COLO829 (cell line): ENCODE measurements around the gene KAT8.
"Not testable (repeated sequence)": the region's sequence is repeated elsewhere in the genome, so short reads cannot be mapped to it uniquely, and the experiment has no call there.

Source experiments
- DNase-seq: peaks from one replicate; pipeline ENCODE4 v3.0.0; 2012; ENCODE audit warnings: low spot score

The KAT8 gene

GRCh38 chr16:31083981-31084380 lies 33.5 kb upstream of the KAT8 start:
- no peak for DNase-seq

GRCh38 chr16:31084584-31085302 lies 32.7 kb upstream of the KAT8 start:
- DNase-seq = no peak

- no peak for DNase-seq
Observed at GRCh38 chr16:31085411-31085810, 32.1 kb upstream of the KAT8 start.

- DNase-seq = no peak
Observed at GRCh38 chr16:31085873-31086628, 31.4 kb upstream of the KAT8 start.

- DNase-seq = no peak
Observed at GRCh38 chr16:31086629-31086906, 30.9 kb upstream of the KAT8 start.

GRCh38 chr16:31087481-31087880 lies 30.0 kb upstream of the KAT8 start:
- no peak for DNase-seq

- DNase-seq = no peak
Observed at GRCh38 chr16:31087971-31088370, 29.5 kb upstream of the KAT8 start.

- no peak for DNase-seq
Observed at GRCh38 chr16:31088459-31089183, 28.8 kb upstream of the KAT8 start, which contains the start of gene PRSS53. TSS of gene PRSS53 (minus strand) at chr16:31088943. CDS start at chr16:31088809, 134 bp downstream.

GRCh38 chr16:31089199-31089598 lies 28.3 kb upstream of the KAT8 start:
- no peak for DNase-seq

- no peak for DNase-seq
Observed at GRCh38 chr16:31090540-31090939, 26.9 kb upstream of the KAT8 start.

GRCh38 chr16:31092330-31092729 lies 25.1 kb upstream of the KAT8 start:
- no peak for DNase-seq

GRCh38 chr16:31093132-31093703 lies 24.2 kb upstream of the KAT8 start:
- peak; percentile 84 for DNase-seq

GRCh38 chr16:31094088-31094423 lies 23.4 kb upstream of the KAT8 start:
- DNase-seq = no peak

- DNase-seq = peak; percentile 91
Observed at GRCh38 chr16:31094424-31095120, 22.9 kb upstream of the KAT8 start, which contains the start of gene VKORC1. TSS of gene VKORC1 (minus strand) at chr16:31094797. CDS start at chr16:31094729, 68 bp downstream.

GRCh38 chr16:31099860-31100638 lies 17.4 kb upstream of the KAT8 start:
- no peak for DNase-seq

- not testable (repeated sequence) for DNase-seq
Observed at GRCh38 chr16:31100876-31101641, 16.4 kb upstream of the KAT8 start.

GRCh38 chr16:31105677-31106213 lies 11.7 kb upstream of the KAT8 start:
- DNase-seq = peak; percentile 55

GRCh38 chr16:31106509-31107464 lies 10.7 kb upstream of the KAT8 start:
- DNase-seq = no peak

GRCh38 chr16:31107465-31107867 lies 10.0 kb upstream of the KAT8 start:
- DNase-seq = no peak
